GM12878 (cell line): Measurements from ENCODE around the gene CYP46A1. TPM values are rescaled to one million over a fixed set of nuclear protein-coding genes. Genes with fewer than 3 reads are reported as not detected.

ENCODE experiments used
- ATAC-seq: fragments of 200-7000 bp; cut with Tn5 transposase; 3 replicates; pipeline ENCODE4 v1.9.1; 2020; ENCODE audit warnings: mild to moderate bottlenecking, moderate library complexity
- BruUV-seq: library from RNA; stranded (reverse); fragments of 400-500 nt; replicated peaks from 2 replicates; lab custom pipeline; 2021; lab: Mats Ljungman, UMichigan
- CTCF ChIA-PET: fragments of 300-600 bp; sonication (Branson Sonifier 250); formaldehyde crosslinking; extraction: SDS; loops from one replicate; lab custom pipeline; 2021; ENCODE audit warnings: inconsistent platforms; lab: Yijun Ruan, JAX
- POLR2A ChIA-PET: fragments of 350-600 bp; formaldehyde crosslinking; extraction: SDS; loops from one replicate; lab custom pipeline; 2021; ENCODE audit warnings: inconsistent platforms; lab: Charles Lee
- RAD21 ChIA-PET: fragments of 300-600 bp; sonication (Branson Sonifier 250); formaldehyde crosslinking; loops from one replicate; lab custom pipeline; 2023; ENCODE audit warnings: antibody characterized with exemption; ENCODE audit not compliant: unreplicated experiment; lab: Charles Lee
- SMC1A ChIA-PET: fragments of 300-600 bp; sonication (Branson Sonifier 250); formaldehyde crosslinking; loops from one replicate; lab custom pipeline; 2023; ENCODE audit not compliant: unreplicated experiment, uncharacterized antibody; lab: Charles Lee
- DNase-seq: peaks from one replicate; pipeline ENCODE4 v3.0.0-alpha.2; 2011; ENCODE audit warnings: low read depth, low spot score
- FAIRE-seq: peaks from 3 replicates; lab custom pipeline; 2011; peaks lifted over from hg19 to GRCh38; lab: Jason Lieb, UNC
- H2AFZ ChIP-seq: 2 replicates; pipeline ENCODE4 v1.6.0; 2011; ENCODE audit warnings: low read depth, low read length, control low read depth; ENCODE audit not compliant: control insufficient read depth
- H3K27ac ChIP-seq: 2 replicates; pipeline ENCODE4 v1.5.1; 2011; ENCODE audit warnings: control low read depth; ENCODE audit not compliant: control insufficient read depth, insufficient read depth
- H3K27me3 ChIP-seq, 2 experiments: replicated peaks in 1 of 2; 2 replicates each; pipeline versions ENCODE4 v1.6.0 to v1.6.1; 2011; ENCODE audit warnings: low read length in 1 of 2; ENCODE audit not compliant: control insufficient read depth in 2 of 2, insufficient read depth in 2 of 2
- H3K36me3 ChIP-seq, 2 experiments: 2 replicates each; pipeline ENCODE4 v1.5.1; 2011; ENCODE audit warnings: low read length in 1 of 2; ENCODE audit not compliant: control insufficient read depth in 2 of 2, insufficient read depth in 2 of 2
- H3K4me1 ChIP-seq: 2 replicates; pipeline ENCODE4 v1.6.1; 2011; ENCODE audit warnings: mild to moderate bottlenecking, low read length, moderate library complexity, mixed read lengths; ENCODE audit not compliant: control insufficient read depth, insufficient read depth
- H3K4me2 ChIP-seq: 2 replicates; pipeline ENCODE4 v1.6.0; 2011; ENCODE audit warnings: control low read depth; ENCODE audit not compliant: control insufficient read depth, insufficient read depth
- H3K4me3 ChIP-seq: fragments of 200-600 bp; sonication (generic); 2 replicates; pipeline ENCODE4 v1.5.1; 2016
- H3K79me2 ChIP-seq: 2 replicates; pipeline ENCODE4 v1.6.0; 2011; ENCODE audit warnings: low read length; ENCODE audit not compliant: control insufficient read depth, insufficient read depth
- H3K9ac ChIP-seq: 2 replicates; pipeline ENCODE4 v1.8.0; 2011; ENCODE audit warnings: low read length, control low read depth, mixed read lengths; ENCODE audit not compliant: control insufficient read depth, insufficient read depth
- H3K9me3 ChIP-seq: replicated peaks from 3 replicates; pipeline ENCODE4 v1.5.1; 2011; ENCODE audit warnings: mild to moderate bottlenecking, low read length; ENCODE audit not compliant: control insufficient read depth, insufficient read depth
- H4K20me1 ChIP-seq: 2 replicates; pipeline ENCODE4 v1.6.0; 2011; ENCODE audit not compliant: control insufficient read depth, insufficient read depth
- BMI1 ChIP-seq: fragments of 450-650 bp; IDR thresholded peaks from 2 replicates; pipeline ENCODE4 v1.6.1; 2016; ENCODE audit warnings: mild to moderate bottlenecking, moderate library complexity, borderline replicate concordance
- BRCA1 ChIP-seq: IDR thresholded peaks from 2 replicates; pipeline ENCODE4 v1.6.1; 2011; ENCODE audit warnings: low read depth, low read length, improper control_type of control experiment
- CHD1 ChIP-seq: IDR thresholded peaks from 2 replicates; pipeline ENCODE4 v1.6.1; 2012; ENCODE audit warnings: low read depth, low read length, improper control_type of control experiment
- CREB1 ChIP-seq: IDR thresholded peaks from 2 replicates; pipeline ENCODE4 v1.6.1; 2012; ENCODE audit warnings: low read depth, mild to moderate bottlenecking, inconsistent platforms
- E2F4 ChIP-seq: IDR thresholded peaks from 2 replicates; pipeline ENCODE4 v1.6.1; 2012; ENCODE audit warnings: low read depth, low read length, improper control_type of control experiment
- E2F8 ChIP-seq: fragments of 450-650 bp; IDR thresholded peaks from 2 replicates; pipeline ENCODE4 v1.6.1; 2018; ENCODE audit warnings: mild to moderate bottlenecking, low read depth, moderate library complexity; ENCODE audit not compliant: partially characterized antibody
- EGR1 ChIP-seq, 2 experiments: IDR thresholded peaks; 1 replicate in 1 of 2; 2 replicates in 1 of 2; pipeline ENCODE4 v1.6.1; 2011 to 2012; ENCODE audit warnings: low read depth in 2 of 2, low read length in 2 of 2, borderline replicate concordance in 1 of 2, mild to moderate bottlenecking in 1 of 2, moderate library complexity in 1 of 2
- ESRRA ChIP-seq: IDR thresholded peaks from 2 replicates; pipeline ENCODE4 v1.6.1; 2012; ENCODE audit warnings: mild to moderate bottlenecking, low read length, improper control_type of control experiment
- MYC ChIP-seq: IDR thresholded peaks from 2 replicates; pipeline ENCODE4 v1.6.1; 2011; ENCODE audit warnings: mild to moderate bottlenecking, low read length, moderate library complexity, inconsistent platforms; ENCODE audit not compliant: insufficient read depth, insufficient replicate concordance, insufficient read length, severe bottlenecking
- NFIC ChIP-seq: IDR thresholded peaks from 2 replicates; pipeline ENCODE4 v1.6.1; 2012; ENCODE audit warnings: low read depth, mild to moderate bottlenecking, inconsistent platforms, low read length, moderate library complexity
- NR2F1 ChIP-seq: fragments of 450-650 bp; conservative IDR thresholded peaks from 2 replicates; pipeline ENCODE4 v1.6.1; 2017; ENCODE audit warnings: mild to moderate bottlenecking
- NRF1 ChIP-seq: conservative IDR thresholded peaks from 2 replicates; pipeline ENCODE4 v1.6.1; 2011; ENCODE audit warnings: mild to moderate bottlenecking, low read depth, low read length, improper control_type of control experiment
- PAX8 ChIP-seq: fragments of 450-650 bp; IDR thresholded peaks from 2 replicates; pipeline ENCODE4 v1.6.1; 2017; ENCODE audit warnings: mild to moderate bottlenecking, moderate library complexity
- RFX5 ChIP-seq: IDR thresholded peaks from 2 replicates; pipeline ENCODE4 v1.6.1; 2011; ENCODE audit warnings: low read depth, low read length, improper control_type of control experiment
- SMARCA5 ChIP-seq: fragments of 450-650 bp; IDR thresholded peaks from 2 replicates; pipeline ENCODE4 v1.6.1; 2017; ENCODE audit warnings: mild to moderate bottlenecking
- SMC3 ChIP-seq: IDR thresholded peaks from 2 replicates; pipeline ENCODE4 v1.6.1; 2011; ENCODE audit warnings: low read length, improper control_type of control experiment, borderline replicate concordance
- ZBTB40 ChIP-seq: fragments of 450-650 bp; IDR thresholded peaks from 2 replicates; pipeline ENCODE4 v1.6.1; 2016; ENCODE audit warnings: mild to moderate bottlenecking, moderate library complexity, borderline replicate concordance
- ZNF217 ChIP-seq: fragments of 450-650 bp; IDR thresholded peaks from 2 replicates; pipeline ENCODE4 v1.6.1; 2017; ENCODE audit warnings: antibody characterized with exemption, mild to moderate bottlenecking
- WGBS: methylation state at CpG from one replicate; pipeline ENCODE4 v1.1.6; 2016; ENCODE audit warnings: low lambda C conversion rate; ENCODE audit not compliant: insufficient replicate concordance, insufficient coverage; ENCODE audit errors: missing lambda C conversion rate; 5-methylcytosine and 5-hydroxymethylcytosine counted together
- in situ Hi-C: fragments of 300-500 bp; cut with MboI; formaldehyde crosslinking; loops from 9 replicates; pipeline ENCODE4 v1.14.3; 2018; ENCODE audit warnings: mixed read lengths
- intact Hi-C: fragments of 100-400 bp; cut with micrococcal nuclease; formaldehyde crosslinking; loops from one replicate; pipeline ENCODE4 v1.14.2; 2022; ENCODE audit not compliant: unreplicated experiment
- polyA plus RNA-seq, 11 experiments: library from polyadenylated mRNA; depleted of rRNA in 4 of 11; unstranded in 6 of 11; stranded (reverse) in 5 of 11; fragments of >200 nt; fragmentation: Nextera tagmentation in 4 of 11; fragmentation: Illumina TruSeq in 1 of 11; extraction: Ambion mirVana in 4 of 11; extraction: Trizol in 1 of 11; gene quantifications; 1 replicate in 1 of 11; 2 replicates in 10 of 11; pipeline versions ENCODE4 v1.2.1 to v1.2.3, GENCODE V29; 2011 to 2016; ENCODE audit warnings: inconsistent platforms in 2 of 11, missing spikeins in 2 of 11, low read depth in 1 of 11
- total RNA-seq, 4 experiments: library from RNA; depleted of rRNA in 3 of 4; stranded (reverse); fragments of >200 nt in 3 of 4; fragmentation: Illumina TruSeq in 1 of 4; extraction: Trizol in 1 of 4; gene quantifications; 2 replicates each; pipeline versions ENCODE4 v1.2.1 to v1.2.3, GENCODE V29; 2013 to 2021

The CYP46A1 gene
- total and polyA plus RNA-seq, 10 of the 15 experiments (the other 5 are each of a cell fraction or from before 2014, with no cell fraction given), result 0.04 to 0.11 TPM; not detected in 8

GRCh38 chr14:99679543-99679942 lies 4.6 kb upstream of the CYP46A1 start:
- RAD21 ChIA-PET, result no interaction called here
- Histone ChIP-seq H3K27me3 (no peaks in the 10 kb centered on the region), H3K4me1 (peaks cover 4% of the 10 kb centered on the region), H2AFZ (no peak overlapping the region), H4K20me1 (no peaks in the 10 kb centered on the region), H3K27ac (no peak overlapping the region), H3K9me3 (peaks cover 2% of the 10 kb centered on the region; the same call in 1 of the 3 replicates), H3K9ac (no peak overlapping the region), H3K4me2 (no peak overlapping the region), H3K36me3 (no peaks in the 10 kb centered on the region), H3K79me2 (no peaks in the 10 kb centered on the region), H3K4me3 (no peak overlapping the region)
- DNase-seq, result no peak
- no peak for ATAC-seq
- 33% methylated on average over 8 of the region's 8 CpGs for WGBS
- in situ Hi-C loops, result no loop called here
- intact Hi-C loops, result no loop called here
- TF ChIP-seq ZBTB40 (no peak), ESRRA (no peak), RFX5 (no peak), NFIC (no peak), PAX8 (no peak), NRF1 (no peak), EGR1 (IDR thresholded peaks at IDR 0.05; ENCODE audit: borderline replicate concordance in 1 of 2, low read depth in 2 of 2, low read length in 2 of 2) (no peak), ZNF217 (no peak), CHD1 (no peak), MYC (no peak), E2F8 (no peak), BMI1 (no peak), SMARCA5 (no peak), BRCA1 (no peak), SMC3 (no peak), NR2F1 (no peak), E2F4 (no peak), CREB1 (no peak)
- SMC1A ChIA-PET, result interaction anchor here (0.9 to 1.0 kb wide), 2 partner anchors 53 to 207 kb away, joined by 3 read pairs; no protein-coding TSS in a partner anchor
- CTCF ChIA-PET, result interaction anchor here (1.1 to 1.7 kb wide), 4 partner anchors 9 to 220 kb away, joined by 3 to 5 read pairs (median 4); no protein-coding TSS in a partner anchor
- BruUV-seq, result no TSS peak
- FAIRE-seq, result no peak
- POLR2A ChIA-PET, result no interaction called here
